ENCODE measurements around the gene ADAMTS10.
"Not testable (repeated sequence)": the region's sequence is repeated elsewhere in the genome, so short reads cannot be mapped to it uniquely, and the experiment has no call there.

Gene ADAMTS10

GRCh38 chr19:8610041-8610935 is at the start of gene ADAMTS10:
TSS of gene ADAMTS10 (minus strand) at chr19:8610715. CDS start at chr19:8605710, 5,005 bp downstream.
- DNase-seq, result peak; percentile 48

DNA sequence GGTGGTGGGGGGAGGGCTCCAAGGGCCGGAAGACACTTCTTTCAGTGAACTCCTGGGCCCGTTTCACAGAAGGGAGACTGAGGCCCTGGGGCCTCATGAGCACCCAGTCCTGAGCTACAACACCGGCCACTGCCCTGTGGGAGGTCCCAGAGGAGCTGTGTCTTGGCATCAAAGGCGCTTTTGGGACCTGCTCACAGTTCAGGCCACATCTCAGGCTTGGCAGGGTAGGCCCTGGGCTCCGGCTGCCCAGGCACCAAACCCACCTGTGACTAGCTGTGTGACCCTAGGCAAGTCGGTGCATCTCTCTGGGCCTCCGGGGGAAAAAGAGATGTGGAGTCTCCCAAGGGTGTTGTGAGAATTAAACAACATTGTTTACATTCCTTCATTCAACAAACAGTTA is 49.4 kb upstream of the ADAMTS10 start:
- DNase-seq, result no peak

GRCh38 chr19:8657869-8658268 is 47.4 kb upstream of the ADAMTS10 start:
- DNase-seq, result no peak

GRCh38 chr19:8655340-8655709 is 44.8 kb upstream of the ADAMTS10 start:
- DNase-seq, result peak; percentile 45

DNA sequence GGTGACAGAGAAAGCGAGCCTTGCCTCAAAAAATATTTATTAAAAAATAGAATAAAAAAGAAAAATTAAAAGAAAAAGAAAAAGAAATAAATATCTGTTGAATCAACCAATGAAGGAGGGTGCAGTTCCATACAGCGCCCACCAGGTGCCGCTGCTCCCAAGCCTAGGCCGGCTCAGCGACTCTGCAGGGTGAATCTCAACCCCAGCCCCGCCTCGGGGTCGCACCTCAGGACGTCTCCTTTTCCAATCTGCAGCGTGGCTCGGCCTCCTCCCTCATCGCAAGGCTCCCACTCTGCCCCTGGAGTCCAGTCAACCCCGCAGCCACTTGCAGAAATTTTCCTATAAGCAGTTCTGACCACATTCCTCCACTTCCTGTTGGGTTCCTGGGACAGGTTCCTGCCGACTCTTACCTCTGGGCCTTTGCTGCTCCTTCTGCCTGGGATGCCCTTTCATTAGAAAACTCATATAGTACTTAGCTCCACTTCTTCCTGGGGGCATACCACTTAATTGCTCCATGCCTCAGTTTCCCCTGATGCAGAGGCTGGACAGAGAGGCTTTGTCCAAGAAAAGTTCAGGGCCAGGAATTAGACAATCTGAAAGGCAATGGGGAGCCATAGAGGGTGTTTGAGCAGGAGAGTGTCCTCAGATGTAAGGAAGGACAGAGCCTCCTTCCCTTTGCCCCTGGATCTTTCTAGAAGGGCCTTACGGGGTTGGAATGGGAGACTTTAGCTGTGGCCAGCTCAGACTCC is 44.2 kb upstream of the ADAMTS10 start:
- peak; percentile 72 for DNase-seq

DNA sequence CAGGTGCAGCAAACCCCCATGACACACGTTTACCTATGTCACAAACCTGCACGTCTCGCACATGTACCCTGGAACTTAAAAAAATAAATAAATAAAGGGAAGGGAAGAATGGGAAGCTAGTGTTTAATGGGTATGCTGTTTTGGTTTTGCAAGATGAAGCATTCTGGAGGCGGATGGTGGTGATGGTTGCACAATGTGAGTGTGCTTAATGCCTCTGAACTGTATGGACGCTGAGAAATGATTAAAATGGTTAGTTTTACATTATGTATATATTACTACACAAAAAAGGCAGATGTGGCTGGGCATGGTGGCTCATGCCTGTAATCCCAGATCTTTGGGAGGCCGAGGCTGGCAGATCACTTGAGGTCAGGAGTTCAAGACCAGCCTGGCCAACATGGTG is 37.7 kb upstream of the ADAMTS10 start:
- DNase-seq, result no peak

- DNase-seq, result no peak
Measured at GRCh38 chr19:8643860-8644653, 33.5 kb upstream of the ADAMTS10 start.

DNA sequence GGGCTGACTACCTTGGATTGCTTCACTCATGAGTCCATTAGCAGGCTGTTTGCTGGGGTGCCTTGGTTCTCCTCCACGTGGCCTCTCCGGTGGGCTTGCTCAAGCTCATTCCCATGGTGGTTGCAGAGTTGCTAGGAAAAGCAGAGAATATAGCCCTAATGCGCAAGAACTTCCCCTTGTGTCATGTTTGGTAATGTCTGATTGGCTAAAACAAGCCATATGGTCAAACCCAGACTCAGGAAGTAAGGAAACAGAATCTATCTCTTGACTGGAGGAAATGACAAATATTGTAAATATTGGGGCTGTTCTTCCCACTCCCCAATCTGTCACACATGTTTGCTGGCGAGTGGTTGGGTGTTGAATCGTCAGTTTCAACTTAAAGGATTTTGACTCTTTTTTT is 32.0 kb upstream of the ADAMTS10 start:
- no peak for DNase-seq

GRCh38 chr19:8641908-8642547 is 31.5 kb upstream of the ADAMTS10 start:
- DNase-seq, result no peak

- DNase-seq, result no peak
Measured at GRCh38 chr19:8641221-8641907, 30.8 kb upstream of the ADAMTS10 start.

- no peak for DNase-seq
Measured at GRCh38 chr19:8640402-8641004, 30.0 kb upstream of the ADAMTS10 start.

DNA sequence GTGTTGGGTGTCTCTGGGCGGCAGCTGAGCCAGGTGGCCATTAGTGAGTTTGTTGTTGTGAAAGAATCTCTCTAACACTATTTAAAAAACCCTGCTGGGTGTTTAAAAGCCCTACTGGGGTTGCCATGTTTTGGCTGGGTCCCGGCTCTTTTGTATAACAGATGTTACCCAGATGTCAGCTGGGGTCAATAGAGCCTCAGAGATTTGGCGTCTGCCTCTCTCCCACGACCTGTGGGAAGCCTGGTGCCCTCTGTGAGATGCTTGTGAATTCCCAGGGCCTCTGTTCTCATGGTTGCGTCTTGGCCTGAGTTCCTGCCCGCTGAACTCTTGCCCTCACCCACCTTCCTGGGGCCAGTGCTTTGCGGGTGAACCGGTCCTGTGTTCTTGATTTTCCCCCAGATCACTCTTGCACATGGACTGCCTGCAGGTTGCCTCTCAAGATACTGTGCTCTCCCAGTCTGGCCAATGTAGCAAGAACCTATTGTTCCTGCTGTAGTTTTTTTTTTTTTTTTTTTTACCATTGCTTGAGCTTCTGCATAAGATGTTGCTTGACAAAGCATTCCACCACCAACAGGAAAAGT is 29.4 kb upstream of the ADAMTS10 start:
- no peak for DNase-seq

DNA sequence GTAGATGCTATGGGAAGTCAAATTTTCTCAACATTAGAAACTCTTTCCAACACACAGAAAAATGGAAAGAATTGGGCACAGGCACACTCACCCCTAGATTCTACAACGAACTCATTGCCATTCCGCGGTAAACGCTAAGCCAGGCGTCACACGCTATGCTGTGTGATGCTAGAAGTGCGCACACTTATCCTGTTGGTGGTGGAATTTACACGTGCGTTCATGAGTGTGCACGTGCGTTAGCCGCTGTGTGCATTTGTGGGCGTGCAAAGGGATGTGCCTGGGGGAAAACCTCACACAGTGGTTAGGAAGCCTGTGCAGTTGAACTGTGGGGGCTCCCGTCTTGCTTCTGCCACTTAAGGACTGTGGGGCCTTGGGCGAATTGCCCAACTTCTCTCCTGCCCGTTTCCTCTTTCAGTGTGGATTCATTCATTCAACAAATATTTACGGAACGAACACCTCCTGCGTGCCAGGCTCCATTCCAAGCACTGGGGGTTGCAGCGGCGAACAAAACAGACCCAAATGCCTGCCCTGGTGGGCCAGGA is 27.6 kb upstream of the ADAMTS10 start:
- no peak for DNase-seq

DNA sequence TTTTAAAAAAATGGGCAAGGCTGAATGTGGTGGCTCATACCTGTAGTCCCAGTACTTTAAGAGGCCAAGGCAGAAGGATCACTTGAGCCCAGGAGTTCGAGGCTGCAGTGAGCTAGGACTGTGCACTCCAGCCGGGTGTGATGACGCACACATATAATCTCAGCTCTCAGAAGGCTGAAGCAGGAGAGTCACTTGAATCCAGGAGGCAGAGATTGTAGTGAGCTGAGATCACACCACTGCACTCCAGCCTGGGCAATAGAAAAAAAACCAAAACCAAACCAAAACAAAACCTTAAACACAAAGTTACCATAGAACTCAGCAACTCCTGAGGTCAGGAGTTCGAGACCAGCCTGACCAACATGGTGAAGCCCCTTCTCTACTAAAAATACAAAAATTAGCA is 26.6 kb upstream of the ADAMTS10 start:
- DNase-seq, result not testable (repeated sequence)

GRCh38 chr19:8635422-8635821 is 24.9 kb upstream of the ADAMTS10 start:
- DNase-seq, result no peak

GRCh38 chr19:8631425-8631819 is 20.9 kb upstream of the ADAMTS10 start:
- DNase-seq, result no peak

DNA sequence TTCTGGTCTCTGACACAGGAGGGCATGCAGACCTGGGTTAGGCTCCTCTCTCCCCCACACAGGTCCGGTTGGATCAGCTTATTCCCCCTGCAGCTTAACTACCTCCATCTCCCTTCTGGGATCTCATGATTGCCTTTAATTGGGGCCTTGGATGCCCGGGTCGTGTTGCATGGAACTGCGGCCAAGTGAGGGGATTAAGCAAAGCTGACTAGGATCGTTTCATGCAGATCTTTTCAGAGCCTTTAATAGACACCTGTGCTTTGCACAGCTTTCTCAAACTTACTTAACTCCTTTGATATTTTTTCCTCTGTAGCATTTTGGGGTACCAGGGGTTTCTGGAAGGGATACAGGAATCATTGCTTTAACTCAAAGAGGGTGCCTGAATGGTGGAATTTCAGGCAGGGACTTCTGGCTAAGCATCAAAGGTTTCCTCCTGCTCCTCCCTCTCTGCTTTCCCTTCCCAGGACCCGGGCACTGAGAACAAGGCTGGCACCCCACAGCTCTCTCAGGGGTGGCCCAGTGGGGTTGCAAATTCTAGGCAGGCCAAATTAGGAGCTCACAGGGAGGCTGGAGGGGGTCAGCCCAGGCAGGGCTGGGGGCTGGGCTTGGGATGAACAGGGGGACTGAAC is 20.4 kb upstream of the ADAMTS10 start:
- DNase-seq, result no peak

- DNase-seq, result no peak
Measured at GRCh38 chr19:8629996-8630683, 19.6 kb upstream of the ADAMTS10 start, which contains the start of gene NFILZ. TSS of gene NFILZ (plus strand) at chr19:8630633. CDS start at chr19:8676766, 46,133 bp downstream.

GRCh38 chr19:8629184-8629583 is 18.7 kb upstream of the ADAMTS10 start:
- no peak for DNase-seq

DNA sequence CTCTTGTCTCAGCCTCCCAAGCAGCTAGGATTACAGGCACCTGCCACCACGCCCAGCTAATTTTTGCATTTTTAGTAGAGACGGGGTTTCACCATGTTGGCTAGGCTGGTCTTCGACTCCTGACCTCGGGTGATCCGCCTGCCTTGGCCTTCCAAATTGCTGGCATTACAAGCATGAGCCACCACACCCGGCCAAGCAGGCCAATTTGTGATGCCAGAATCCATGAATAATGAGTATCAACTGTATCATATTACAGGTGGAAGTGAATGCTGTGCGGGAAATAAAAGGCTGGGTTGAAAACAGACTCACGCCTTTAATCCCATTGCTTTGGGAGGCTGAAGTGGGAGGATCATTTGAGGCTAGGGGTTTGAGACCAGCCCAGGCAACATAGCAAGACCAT is 16.3 kb upstream of the ADAMTS10 start:
- no peak for DNase-seq
